Measurements from ENCODE around the gene DMKN.

DNA sequence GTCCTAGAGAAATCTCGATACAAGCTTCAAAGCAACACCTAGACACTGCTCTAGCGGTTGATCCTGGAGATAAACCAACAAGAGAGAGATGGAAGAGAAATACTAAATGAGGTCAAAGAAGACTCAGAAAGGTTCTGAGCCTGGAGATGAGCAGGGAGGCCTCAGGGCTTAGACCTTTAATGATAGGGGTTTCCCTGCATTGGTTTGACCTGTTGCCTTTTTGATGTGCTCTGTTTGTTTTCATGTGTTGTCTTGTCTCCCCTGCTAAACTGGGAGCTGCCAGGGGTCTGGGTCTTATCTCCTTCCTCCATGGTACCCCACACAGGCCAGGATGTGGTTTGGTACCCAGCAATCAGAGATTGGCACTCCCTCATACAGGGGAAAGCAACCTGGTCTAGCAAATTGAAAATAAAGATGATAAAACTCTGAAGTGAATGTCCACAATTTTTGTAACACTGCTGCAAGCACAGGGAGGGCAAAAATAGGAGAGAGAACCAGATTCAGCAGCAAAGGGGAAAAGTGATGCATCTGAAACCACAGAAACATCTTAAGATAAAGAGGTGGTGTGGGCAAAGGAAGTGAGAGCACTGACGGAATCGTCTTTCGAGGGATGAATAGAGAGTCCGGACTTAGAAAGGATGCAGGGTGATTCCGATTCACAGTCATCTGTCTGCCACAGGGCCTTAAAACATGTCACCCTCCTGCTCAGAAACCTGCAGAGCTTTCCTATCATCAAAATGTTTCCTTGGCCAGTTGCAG, 61.9 kb downstream of the DMKN start:
- TF ChIP-seq POLR2A (IDR thresholded peaks at IDR 0.05), result no peak
- TF ChIP-seq, protein P1, sequence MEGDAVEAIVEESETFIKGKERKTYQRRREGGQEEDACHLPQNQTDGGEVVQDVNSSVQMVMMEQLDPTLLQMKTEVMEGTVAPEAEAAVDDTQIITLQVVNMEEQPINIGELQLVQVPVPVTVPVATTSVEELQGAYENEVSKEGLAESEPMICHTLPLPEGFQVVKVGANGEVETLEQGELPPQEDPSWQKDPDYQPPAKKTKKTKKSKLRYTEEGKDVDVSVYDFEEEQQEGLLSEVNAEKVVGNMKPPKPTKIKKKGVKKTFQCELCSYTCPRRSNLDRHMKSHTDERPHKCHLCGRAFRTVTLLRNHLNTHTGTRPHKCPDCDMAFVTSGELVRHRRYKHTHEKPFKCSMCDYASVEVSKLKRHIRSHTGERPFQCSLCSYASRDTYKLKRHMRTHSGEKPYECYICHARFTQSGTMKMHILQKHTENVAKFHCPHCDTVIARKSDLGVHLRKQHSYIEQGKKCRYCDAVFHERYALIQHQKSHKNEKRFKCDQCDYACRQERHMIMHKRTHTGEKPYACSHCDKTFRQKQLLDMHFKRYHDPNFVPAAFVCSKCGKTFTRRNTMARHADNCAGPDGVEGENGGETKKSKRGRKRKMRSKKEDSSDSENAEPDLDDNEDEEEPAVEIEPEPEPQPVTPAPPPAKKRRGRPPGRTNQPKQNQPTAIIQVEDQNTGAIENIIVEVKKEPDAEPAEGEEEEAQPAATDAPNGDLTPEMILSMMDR (IDR thresholded peaks at IDR 0.05 in 8 of 11, conservative IDR thresholded peaks at IDR 0.05 in 3 of 11), result no peak
- no peak for TF ChIP-seq POLR2AphosphoS5 (IDR thresholded peaks at IDR 0.05)

Data from spleen (tissue), 7 donors.